Astrocyte (in vitro differentiated cells and primary cell): ENCODE results near the gene EPB41. TPM values are rescaled to one million over a fixed set of nuclear protein-coding genes. Genes with fewer than 3 reads are reported as not detected.

Experiments used
- DNase-seq: peaks from one replicate; pipeline ENCODE4 v3.0.0-alpha.2; 2010; ENCODE audit warnings: low read depth
- FAIRE-seq: peaks from 2 replicates; lab custom pipeline; 2011; peaks lifted over from hg19 to GRCh38; lab: Jason Lieb, UNC
- H2AFZ ChIP-seq: 2 replicates; pipeline ENCODE4 v1.6.0; 2012; ENCODE audit warnings: low read depth, low read length, inconsistent platforms
- H3K27ac ChIP-seq: 2 replicates; pipeline ENCODE4 v1.5.1; 2011; ENCODE audit warnings: low read depth, low read length, inconsistent platforms
- H3K27me3 ChIP-seq: 2 replicates; pipeline ENCODE4 v1.6.0; 2011; ENCODE audit warnings: low read length, inconsistent platforms; ENCODE audit not compliant: insufficient read depth
- H3K36me3 ChIP-seq: 2 replicates; pipeline ENCODE4 v1.5.1; 2011; ENCODE audit warnings: low read length, inconsistent platforms; ENCODE audit not compliant: insufficient read depth
- H3K4me1 ChIP-seq: 2 replicates; pipeline ENCODE4 v1.5.1; 2011; ENCODE audit warnings: low read length, inconsistent platforms; ENCODE audit not compliant: insufficient read depth
- H3K4me2 ChIP-seq: 2 replicates; pipeline ENCODE4 v1.6.0; 2012; ENCODE audit warnings: low read length, inconsistent platforms
- H3K4me3 ChIP-seq: 2 replicates; pipeline ENCODE4 v1.5.1; 2011; ENCODE audit warnings: low read depth, mild to moderate bottlenecking, low read length, inconsistent platforms; ENCODE audit not compliant: insufficient read depth
- H3K79me2 ChIP-seq: 2 replicates; pipeline ENCODE4 v1.6.0; 2012; ENCODE audit warnings: mild to moderate bottlenecking, low read length, inconsistent platforms; ENCODE audit not compliant: insufficient read depth
- H3K9ac ChIP-seq: 2 replicates; pipeline ENCODE4 v1.6.0; 2012; ENCODE audit warnings: mild to moderate bottlenecking, low read length, inconsistent platforms
- H3K9me3 ChIP-seq: 2 replicates; pipeline ENCODE4 v1.5.1; 2012; ENCODE audit warnings: low read depth, mild to moderate bottlenecking, low read length, inconsistent platforms; ENCODE audit not compliant: insufficient read depth
- H4K20me1 ChIP-seq: 2 replicates; pipeline ENCODE4 v1.6.0; 2012; ENCODE audit warnings: low read length, inconsistent platforms; ENCODE audit not compliant: insufficient read depth
- H3K27ac Mint-ChIP-seq: one replicate; pipeline ENCODE4 v1.8.0; 2021; ENCODE audit warnings: mild to moderate bottlenecking, mixed read lengths; ENCODE audit not compliant: unreplicated experiment
- H3K27me3 Mint-ChIP-seq: one replicate; pipeline ENCODE4 v1.8.0; 2021; ENCODE audit warnings: low read depth, mixed read lengths; ENCODE audit not compliant: unreplicated experiment
- H3K36me3 Mint-ChIP-seq: one replicate; pipeline ENCODE4 v1.8.0; 2021; ENCODE audit warnings: low read depth, mixed read lengths; ENCODE audit not compliant: unreplicated experiment
- H3K4me1 Mint-ChIP-seq: one replicate; pipeline ENCODE4 v1.8.0; 2021; ENCODE audit warnings: low read depth, mixed read lengths; ENCODE audit not compliant: unreplicated experiment
- H3K4me3 Mint-ChIP-seq: one replicate; pipeline ENCODE4 v1.8.0; 2021; ENCODE audit warnings: mild to moderate bottlenecking, moderate library complexity, mixed read lengths; ENCODE audit not compliant: unreplicated experiment
- H3K9me3 Mint-ChIP-seq: one replicate; pipeline ENCODE4 v1.8.0; 2021; ENCODE audit warnings: mild to moderate bottlenecking, mixed read lengths; ENCODE audit not compliant: unreplicated experiment
- EZH2 ChIP-seq: IDR thresholded peaks from 2 replicates; pipeline ENCODE4 v1.6.1; 2012; ENCODE audit warnings: mild to moderate bottlenecking, low read length, inconsistent platforms; ENCODE audit not compliant: insufficient read depth
- total RNA-seq: library from RNA; stranded (reverse); gene quantifications from 2 replicates; pipeline ENCODE4 v1.2.1, GENCODE V29; 2021
- TF ChIP-seq, protein P1 (sequence below): IDR thresholded peaks from 2 replicates; pipeline ENCODE4 v1.5.1; 2011; ENCODE audit warnings: low read depth, mild to moderate bottlenecking, inconsistent platforms, low read length, moderate library complexity; ENCODE audit not compliant: insufficient read depth

Gene EPB41
- total RNA-seq, 1 donor from 2014 or later, result 13.9 TPM

DNA sequence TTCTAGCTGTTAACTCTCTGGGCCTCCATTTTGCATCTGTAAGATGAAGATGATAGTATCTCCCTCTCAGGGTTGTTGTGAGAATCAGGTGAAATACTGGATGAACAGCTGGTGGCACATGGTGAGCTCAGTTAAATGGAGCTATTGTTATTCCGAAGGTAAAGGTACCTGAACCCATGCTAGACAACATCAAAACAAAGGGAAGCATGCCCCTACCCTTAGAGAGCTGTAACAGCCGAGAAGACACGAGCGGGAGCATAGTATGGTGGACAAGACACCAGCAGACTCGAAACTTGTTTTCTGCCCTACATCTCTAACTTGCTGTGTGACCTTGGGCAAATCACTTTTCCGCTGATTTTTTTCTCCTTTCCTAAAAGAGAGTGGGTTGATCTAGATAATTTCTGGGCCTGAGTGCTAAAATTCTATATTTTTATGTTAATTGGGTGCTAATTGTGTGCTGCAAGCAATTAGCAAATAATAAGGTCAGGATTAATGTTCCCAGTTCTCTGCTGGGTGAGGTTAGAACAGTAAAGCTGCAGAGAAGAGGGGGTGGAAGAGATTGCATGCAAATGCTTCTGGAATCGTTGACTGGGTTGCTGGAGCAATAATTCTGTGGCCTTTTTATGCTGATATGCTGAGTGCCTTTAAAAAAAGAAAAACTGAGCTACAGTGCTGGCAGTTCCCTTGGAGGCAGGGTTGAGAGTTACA lies 198.5 kb downstream of the EPB41 start:
- H4K20me1 ChIP-seq, result no peaks in the 10 kb centered on the region
- H3K36me3 ChIP-seq, result no peaks in the 10 kb centered on the region
- no peak overlapping the region for H3K9ac ChIP-seq
- FAIRE-seq, result no peak
- no peak overlapping the region for H3K4me2 ChIP-seq
- H3K9me3 ChIP-seq, result no peaks in the 10 kb centered on the region
- TF ChIP-seq EZH2, result no peak
- TF ChIP-seq, protein P1, sequence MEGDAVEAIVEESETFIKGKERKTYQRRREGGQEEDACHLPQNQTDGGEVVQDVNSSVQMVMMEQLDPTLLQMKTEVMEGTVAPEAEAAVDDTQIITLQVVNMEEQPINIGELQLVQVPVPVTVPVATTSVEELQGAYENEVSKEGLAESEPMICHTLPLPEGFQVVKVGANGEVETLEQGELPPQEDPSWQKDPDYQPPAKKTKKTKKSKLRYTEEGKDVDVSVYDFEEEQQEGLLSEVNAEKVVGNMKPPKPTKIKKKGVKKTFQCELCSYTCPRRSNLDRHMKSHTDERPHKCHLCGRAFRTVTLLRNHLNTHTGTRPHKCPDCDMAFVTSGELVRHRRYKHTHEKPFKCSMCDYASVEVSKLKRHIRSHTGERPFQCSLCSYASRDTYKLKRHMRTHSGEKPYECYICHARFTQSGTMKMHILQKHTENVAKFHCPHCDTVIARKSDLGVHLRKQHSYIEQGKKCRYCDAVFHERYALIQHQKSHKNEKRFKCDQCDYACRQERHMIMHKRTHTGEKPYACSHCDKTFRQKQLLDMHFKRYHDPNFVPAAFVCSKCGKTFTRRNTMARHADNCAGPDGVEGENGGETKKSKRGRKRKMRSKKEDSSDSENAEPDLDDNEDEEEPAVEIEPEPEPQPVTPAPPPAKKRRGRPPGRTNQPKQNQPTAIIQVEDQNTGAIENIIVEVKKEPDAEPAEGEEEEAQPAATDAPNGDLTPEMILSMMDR, result no peak
- no peak overlapping the region for H2AFZ ChIP-seq
- no peak overlapping the region for H3K27ac Mint-ChIP-seq
- no peaks in the 10 kb centered on the region for H3K9me3 Mint-ChIP-seq
- peaks cover 1% of the 10 kb centered on the region for H3K4me1 Mint-ChIP-seq
- no peaks in the 10 kb centered on the region for H3K27me3 Mint-ChIP-seq
- DNase-seq, result no peak
- H3K79me2 ChIP-seq, result no peaks in the 10 kb centered on the region
- no peak overlapping the region for H3K27ac ChIP-seq
- no peak overlapping the region for H3K4me3 ChIP-seq
- no peak overlapping the region for H3K4me3 Mint-ChIP-seq
- H3K4me1 ChIP-seq, result no peaks in the 10 kb centered on the region
- peaks cover 18% of the 10 kb centered on the region for H3K36me3 Mint-ChIP-seq
- no peaks in the 10 kb centered on the region for H3K27me3 ChIP-seq

DNA sequence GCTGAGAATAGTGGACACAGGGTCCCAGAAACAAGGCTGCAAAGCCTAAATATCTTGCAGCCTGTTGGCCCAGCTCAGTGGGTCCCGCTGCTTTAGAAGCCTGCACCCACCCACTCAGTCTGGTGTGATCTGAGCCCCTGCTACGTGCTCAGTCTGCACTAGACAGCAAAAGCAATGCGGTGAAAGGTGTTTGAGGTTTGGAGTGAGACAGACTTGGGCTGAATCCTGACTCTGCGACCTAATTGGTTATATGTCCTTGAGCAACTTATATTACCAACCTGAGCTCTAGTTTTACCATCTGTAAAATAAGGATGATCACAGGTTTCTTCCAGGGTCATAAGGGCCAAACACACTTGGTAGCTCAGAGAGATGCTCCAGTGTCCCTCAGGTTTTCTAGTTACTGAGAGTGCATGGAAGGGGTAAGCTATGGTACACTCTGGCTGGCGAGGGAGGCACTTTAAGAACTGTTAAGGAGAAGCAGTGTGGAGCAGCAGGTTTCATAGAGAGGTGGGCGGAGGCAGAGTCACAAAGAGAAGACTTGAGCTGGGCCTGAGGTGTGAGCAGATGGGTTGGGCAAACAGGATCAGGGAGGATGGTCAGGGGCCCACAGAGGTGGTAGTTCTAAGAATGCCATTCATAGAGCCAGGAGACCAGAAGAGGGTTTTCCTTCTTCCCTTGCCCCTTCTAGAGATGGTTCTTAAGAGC lies 199.2 kb downstream of the EPB41 start:
- no peak for FAIRE-seq
- Histone ChIP-seq H3K4me3 (no peak overlapping the region), H3K36me3 (no peaks in the 10 kb centered on the region), H2AFZ (no peak overlapping the region), H3K4me1 (no peaks in the 10 kb centered on the region), H3K27ac (no peak overlapping the region), H3K9me3 (no peaks in the 10 kb centered on the region), H3K79me2 (no peaks in the 10 kb centered on the region), H3K27me3 (no peaks in the 10 kb centered on the region), H4K20me1 (no peaks in the 10 kb centered on the region), H3K4me2 (no peak overlapping the region), H3K9ac (no peak overlapping the region)
- H3K27ac Mint-ChIP-seq, result no peak overlapping the region
- TF ChIP-seq, protein P1, result no peak
- TF ChIP-seq EZH2, result no peak
- no peak for DNase-seq
- no peaks in the 10 kb centered on the region for H3K9me3 Mint-ChIP-seq
- peaks cover 1% of the 10 kb centered on the region for H3K4me1 Mint-ChIP-seq
- H3K27me3 Mint-ChIP-seq, result no peaks in the 10 kb centered on the region
- peaks cover 20% of the 10 kb centered on the region for H3K36me3 Mint-ChIP-seq
- H3K4me3 Mint-ChIP-seq, result no peak overlapping the region

DNA sequence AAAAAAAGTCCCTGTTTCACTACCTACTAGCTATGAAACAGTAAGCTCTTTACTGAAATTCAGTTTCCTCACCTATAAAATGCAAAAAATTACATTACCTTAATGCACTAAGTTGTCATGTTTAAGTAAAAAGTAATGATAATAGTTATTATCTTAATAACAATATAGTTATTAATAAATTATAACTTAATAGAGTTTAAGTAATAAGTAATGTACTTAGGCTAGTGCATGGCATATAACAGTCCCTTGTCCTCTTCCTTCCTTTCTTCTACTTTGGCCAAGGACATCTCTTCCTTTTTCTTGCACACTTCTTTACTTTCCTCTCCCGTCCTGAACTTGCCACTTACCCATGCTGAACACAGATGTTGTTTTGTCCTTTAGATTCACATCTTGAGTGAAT lies 200.3 kb downstream of the EPB41 start:
- FAIRE-seq (no peak), DNase-seq (no peak)
- H3K27me3 ChIP-seq, result no peaks in the 10 kb centered on the region
- no peaks in the 10 kb centered on the region for H3K9me3 ChIP-seq
- H3K4me1 ChIP-seq, result no peaks in the 10 kb centered on the region
- Mint-ChIP-seq H3K27ac (no peak overlapping the region), H3K4me1 (peaks cover 1% of the 10 kb centered on the region), H3K36me3 (peaks cover 17% of the 10 kb centered on the region), H3K27me3 (no peaks in the 10 kb centered on the region), H3K4me3 (no peak overlapping the region), H3K9me3 (no peaks in the 10 kb centered on the region)
- H3K79me2 ChIP-seq, result no peaks in the 10 kb centered on the region
- no peak overlapping the region for H3K9ac ChIP-seq
- TF ChIP-seq EZH2, result no peak
- no peaks in the 10 kb centered on the region for H4K20me1 ChIP-seq
- H3K4me3 ChIP-seq, result no peak overlapping the region
- no peak overlapping the region for H2AFZ ChIP-seq
- H3K27ac ChIP-seq, result no peak overlapping the region
- H3K36me3 ChIP-seq, result no peaks in the 10 kb centered on the region
- no peak overlapping the region for H3K4me2 ChIP-seq
